H1 (cell line): ENCODE measurements around the gene RELA. TPM values are rescaled to one million over a fixed set of nuclear protein-coding genes. Genes with fewer than 3 reads are reported as not detected.

Experiments used
- CTCF ChIA-PET: fragments of 300-600 bp; sonication (Branson Sonifier 250); formaldehyde crosslinking; loops from one replicate; lab custom pipeline; 2021; ENCODE audit not compliant: partially characterized antibody; lab: Charles Lee
- POLR2A ChIA-PET: fragments of 300-600 bp; sonication (Branson Sonifier 250); formaldehyde crosslinking; loops from one replicate; lab custom pipeline; 2021; ENCODE audit warnings: inconsistent platforms; ENCODE audit not compliant: partially characterized antibody; lab: Charles Lee
- DNase-seq, 2 experiments: peaks; one replicate each; pipeline versions ENCODE4 v3.0.0 to v3.0.0-alpha.2; 2010 to 2022; ENCODE audit warnings: low spot score in 2 of 2, low read depth in 1 of 2, mixed read lengths in 1 of 2
- FAIRE-seq: peaks from 2 replicates; lab custom pipeline; 2011; peaks lifted over from hg19 to GRCh38; lab: Jason Lieb, UNC
- H2AFZ ChIP-seq: 2 replicates; pipeline ENCODE4 v1.8.1; 2012; ENCODE audit warnings: low read length, inconsistent platforms
- H2AK5ac ChIP-seq: 2 replicates; pipeline ENCODE4 v1.6.1; 2013; ENCODE audit warnings: low read depth, low read length
- H2BK120ac ChIP-seq: replicated peaks from 2 replicates; pipeline ENCODE3; 2013; ENCODE audit warnings: low read depth, low read length, inconsistent platforms
- H2BK12ac ChIP-seq: 2 replicates; pipeline ENCODE4 v1.6.1; 2013; ENCODE audit warnings: low read depth, low read length
- H2BK15ac ChIP-seq: 2 replicates; pipeline ENCODE4 v1.6.1; 2013; ENCODE audit warnings: low read length
- H2BK20ac ChIP-seq: 2 replicates; pipeline ENCODE4 v1.6.1; 2013; ENCODE audit warnings: low read length
- H2BK5ac ChIP-seq: 2 replicates; pipeline ENCODE4 v1.6.1; 2013; ENCODE audit warnings: low read depth, low read length
- H3K14ac ChIP-seq: 2 replicates; pipeline ENCODE4 v1.6.1; 2013; ENCODE audit warnings: inconsistent platforms; ENCODE audit not compliant: insufficient read length
- H3K18ac ChIP-seq: 2 replicates; pipeline ENCODE4 v1.6.1; 2013; ENCODE audit warnings: low read length; ENCODE audit errors: extremely low read depth
- H3K23ac ChIP-seq: 2 replicates; pipeline ENCODE4 v1.6.1; 2013; ENCODE audit warnings: inconsistent platforms; ENCODE audit not compliant: insufficient read length
- H3K23me2 ChIP-seq: 2 replicates; pipeline ENCODE4 v1.6.1; 2013; ENCODE audit warnings: low read depth, low read length
- H3K27ac ChIP-seq: 2 replicates; pipeline ENCODE4 v1.6.1; 2011; ENCODE audit warnings: low read depth, low read length, inconsistent platforms
- H3K27me3 ChIP-seq, 4 experiments: replicated peaks in 1 of 4; 1 replicate in 1 of 4; 2 replicates in 3 of 4; pipeline versions ENCODE4 v1.6.1 to v1.8.1; 2011 to 2013; ENCODE audit warnings: low read length in 3 of 4, mild to moderate bottlenecking in 3 of 4, inconsistent platforms in 2 of 4, mixed read lengths in 2 of 4, moderate library complexity in 1 of 4; ENCODE audit not compliant: control insufficient read depth in 3 of 4, insufficient read depth in 3 of 4; ENCODE audit errors: extremely low read depth in 1 of 4
- H3K36me3 ChIP-seq, 4 experiments: 2 replicates each; pipeline versions ENCODE4 v1.6.1 to v1.8.1; 2011 to 2013; ENCODE audit warnings: mild to moderate bottlenecking in 4 of 4, low read length in 3 of 4, moderate library complexity in 2 of 4, control low read depth in 1 of 4, inconsistent platforms in 1 of 4; ENCODE audit not compliant: insufficient read depth in 4 of 4, control insufficient read depth in 2 of 4
- H3K4ac ChIP-seq: replicated peaks from 2 replicates; pipeline ENCODE3; 2013; ENCODE audit warnings: low read length, low read depth, mixed read lengths, inconsistent platforms; ENCODE audit not compliant: insufficient read length
- H3K4me1 ChIP-seq, 4 experiments: replicated peaks in 1 of 4; 1 replicate in 1 of 4; 2 replicates in 3 of 4; pipeline versions ENCODE4 v1.6.1 to v1.8.1; 2011 to 2013; ENCODE audit warnings: low read length in 3 of 4, inconsistent platforms in 2 of 4, mixed read lengths in 1 of 4; ENCODE audit not compliant: insufficient read depth in 4 of 4, control insufficient read depth in 3 of 4
- H3K4me2 ChIP-seq, 2 experiments: 2 replicates each; pipeline versions ENCODE4 v1.6.1 to v1.8.1; 2011 to 2013; ENCODE audit warnings: low read depth in 2 of 2, low read length in 2 of 2, control low read depth in 1 of 2, inconsistent platforms in 1 of 2, mild to moderate bottlenecking in 1 of 2; ENCODE audit not compliant: insufficient read depth in 1 of 2
- H3K4me3 ChIP-seq, 4 experiments: fragments of 200-600, 300-600 bp in 1 of 4; sonication (generic), shearing (Covaris generic), sonication (Bioruptor Twin) in 1 of 4; 2 replicates each; pipeline versions ENCODE4 v1.5.1 to v1.8.1; 2011 to 2016; ENCODE audit warnings: low read length in 4 of 4, low read depth in 3 of 4, control low read depth in 2 of 4, inconsistent platforms in 2 of 4, mild to moderate bottlenecking in 2 of 4, mixed read lengths in 1 of 4, moderate library complexity in 1 of 4; ENCODE audit not compliant: insufficient read depth in 2 of 4; ENCODE audit errors: extremely low read depth in 1 of 4
- H3K56ac ChIP-seq: replicated peaks from 2 replicates; pipeline ENCODE3; 2013; ENCODE audit warnings: low read depth, mild to moderate bottlenecking, mixed read lengths, low read length, inconsistent platforms; ENCODE audit not compliant: insufficient read length
- H3K79me1 ChIP-seq: 2 replicates; pipeline ENCODE4 v1.6.1; 2013; ENCODE audit warnings: low read depth, low read length, control low read depth
- H3K79me2 ChIP-seq, 2 experiments: 2 replicates each; pipeline versions ENCODE4 v1.6.1 to v1.8.1; 2012 to 2013; ENCODE audit warnings: low read length in 2 of 2, mild to moderate bottlenecking in 2 of 2, inconsistent platforms in 1 of 2; ENCODE audit not compliant: insufficient read depth in 2 of 2, control insufficient read depth in 1 of 2
- H3K9ac ChIP-seq, 4 experiments: replicated peaks in 1 of 4; 1 replicate in 1 of 4; 2 replicates in 3 of 4; pipeline versions ENCODE4 v1.6.1 to v1.8.1; 2011 to 2013; ENCODE audit warnings: low read depth in 3 of 4, low read length in 3 of 4, control low read depth in 2 of 4, mild to moderate bottlenecking in 2 of 4, moderate library complexity in 2 of 4, inconsistent platforms in 1 of 4; ENCODE audit errors: extremely low read depth in 1 of 4
- H3K9me3 ChIP-seq, 2 experiments: 2 replicates each; pipeline versions ENCODE4 v1.6.1 to v1.8.1; 2012 to 2013; ENCODE audit warnings: mild to moderate bottlenecking in 2 of 2, moderate library complexity in 2 of 2, control low read depth in 1 of 2, inconsistent platforms in 1 of 2, low read depth in 1 of 2, low read length in 1 of 2, mixed read lengths in 1 of 2; ENCODE audit not compliant: insufficient read depth in 2 of 2
- H4K20me1 ChIP-seq, 2 experiments: replicated peaks in 1 of 2; 2 replicates each; pipeline versions ENCODE3 to v1.8.1; 2011 to 2013; ENCODE audit warnings: inconsistent platforms in 2 of 2, low read length in 2 of 2, mild to moderate bottlenecking in 1 of 2; ENCODE audit not compliant: insufficient read depth in 2 of 2, control insufficient read depth in 1 of 2
- H4K5ac ChIP-seq: 2 replicates; pipeline ENCODE4 v1.6.1; 2013; ENCODE audit warnings: low read length, low read depth, mixed read lengths, inconsistent platforms; ENCODE audit not compliant: insufficient read length
- H4K8ac ChIP-seq: 2 replicates; pipeline ENCODE4 v1.8.0; 2013; ENCODE audit warnings: mild to moderate bottlenecking, moderate library complexity, low read length, inconsistent platforms; ENCODE audit not compliant: insufficient read depth; ENCODE audit errors: extremely low read depth
- H4K91ac ChIP-seq: replicated peaks from 2 replicates; pipeline ENCODE3; 2013; ENCODE audit warnings: low read length, mixed read lengths, inconsistent platforms; ENCODE audit not compliant: insufficient read length
- BCL11A ChIP-seq, 2 experiments: IDR thresholded peaks; one replicate each; pipeline ENCODE4 v1.6.1; 2011; ENCODE audit warnings: low read depth in 2 of 2, low read length in 2 of 2, mild to moderate bottlenecking in 2 of 2
- CBX5 ChIP-seq: fragments of 300-800, 300-1000 bp; sonication (generic); IDR thresholded peaks from 2 replicates; pipeline ENCODE4 v1.7.1; 2016; ENCODE audit warnings: antibody characterized with exemption, low read length, low read depth
- JUN ChIP-seq: IDR thresholded peaks from 2 replicates; pipeline ENCODE4 v1.6.1; 2011; ENCODE audit warnings: low read depth, mild to moderate bottlenecking, improper control_type of control experiment, low read length
- KDM1A ChIP-seq: fragments of 200-600, 300-600 bp; sonication (generic); IDR thresholded peaks from 2 replicates; pipeline ENCODE4 v1.7.1; 2016; ENCODE audit warnings: mild to moderate bottlenecking, low read length, borderline replicate concordance
- POLR2AphosphoS5 ChIP-seq: IDR thresholded peaks from 2 replicates; pipeline ENCODE4 v1.6.1; 2011; ENCODE audit warnings: low read depth, low read length
- SAP30 ChIP-seq: fragments of 300-600 bp; sonication (generic); IDR thresholded peaks from 2 replicates; pipeline ENCODE4 v1.7.1; 2012; ENCODE audit warnings: low read length, moderate library complexity, mild to moderate bottlenecking, inconsistent platforms; ENCODE audit not compliant: insufficient read depth, insufficient replicate concordance
- SP2 ChIP-seq: IDR thresholded peaks from 2 replicates; pipeline ENCODE4 v1.6.1; 2012; ENCODE audit warnings: mild to moderate bottlenecking, low read length, inconsistent platforms
- SRF ChIP-seq: IDR thresholded peaks from 2 replicates; pipeline ENCODE4 v1.6.1; 2011; ENCODE audit warnings: mild to moderate bottlenecking, low read depth, low read length, moderate library complexity
- TEAD4 ChIP-seq: IDR thresholded peaks from 2 replicates; pipeline ENCODE4 v1.6.1; 2012; ENCODE audit warnings: low read depth, low read length, inconsistent platforms, mixed read lengths
- WGBS, 2 experiments: shearing (Covaris generic) in 1 of 2; methylation state at CpG; one replicate each; pipeline versions ENCODE4 v1.1.6 to v1.1.7; 2013 to 2015; ENCODE audit warnings: low lambda C conversion rate in 2 of 2, mixed read lengths in 2 of 2, inconsistent platforms in 1 of 2, low coverage in 1 of 2, missing lambda C conversion rate in 1 of 2; ENCODE audit not compliant: insufficient replicate concordance in 2 of 2, insufficient coverage in 1 of 2, insufficient read length in 1 of 2; ENCODE audit errors: extremely low coverage in 1 of 2, missing lambda C conversion rate in 1 of 2; 5-methylcytosine and 5-hydroxymethylcytosine counted together
- polyA plus RNA-seq, 7 experiments: library from polyadenylated mRNA; depleted of rRNA in 3 of 7; stranded (reverse) in 5 of 7; unstranded in 2 of 7; fragments of >200 nt in 5 of 7; fragments of 200-250 nt in 2 of 7; gene quantifications; 1 replicate in 5 of 7; 2 replicates in 1 of 7; 4 replicates in 1 of 7; pipeline versions ENCODE4 v1.2.1 to v1.2.3, GENCODE V29; 2011 to 2013; ENCODE audit warnings: missing spikeins in 2 of 7, mixed read lengths in 2 of 7
- total RNA-seq: library from RNA; stranded (reverse); fragmentation: NEBNext Ultra II Directional; extraction: Animal tissue kit (Norgen Biotek cat#: 25700); gene quantifications from 2 replicates; pipeline ENCODE4 v1.2.1, GENCODE V29; 2021

RELA gene
- total and polyA plus RNA-seq, 2 of the 8 experiments (the other 6 are each of a cell fraction or from before 2014, with no cell fraction given) = 21.9 to 27.5 TPM

DNA sequence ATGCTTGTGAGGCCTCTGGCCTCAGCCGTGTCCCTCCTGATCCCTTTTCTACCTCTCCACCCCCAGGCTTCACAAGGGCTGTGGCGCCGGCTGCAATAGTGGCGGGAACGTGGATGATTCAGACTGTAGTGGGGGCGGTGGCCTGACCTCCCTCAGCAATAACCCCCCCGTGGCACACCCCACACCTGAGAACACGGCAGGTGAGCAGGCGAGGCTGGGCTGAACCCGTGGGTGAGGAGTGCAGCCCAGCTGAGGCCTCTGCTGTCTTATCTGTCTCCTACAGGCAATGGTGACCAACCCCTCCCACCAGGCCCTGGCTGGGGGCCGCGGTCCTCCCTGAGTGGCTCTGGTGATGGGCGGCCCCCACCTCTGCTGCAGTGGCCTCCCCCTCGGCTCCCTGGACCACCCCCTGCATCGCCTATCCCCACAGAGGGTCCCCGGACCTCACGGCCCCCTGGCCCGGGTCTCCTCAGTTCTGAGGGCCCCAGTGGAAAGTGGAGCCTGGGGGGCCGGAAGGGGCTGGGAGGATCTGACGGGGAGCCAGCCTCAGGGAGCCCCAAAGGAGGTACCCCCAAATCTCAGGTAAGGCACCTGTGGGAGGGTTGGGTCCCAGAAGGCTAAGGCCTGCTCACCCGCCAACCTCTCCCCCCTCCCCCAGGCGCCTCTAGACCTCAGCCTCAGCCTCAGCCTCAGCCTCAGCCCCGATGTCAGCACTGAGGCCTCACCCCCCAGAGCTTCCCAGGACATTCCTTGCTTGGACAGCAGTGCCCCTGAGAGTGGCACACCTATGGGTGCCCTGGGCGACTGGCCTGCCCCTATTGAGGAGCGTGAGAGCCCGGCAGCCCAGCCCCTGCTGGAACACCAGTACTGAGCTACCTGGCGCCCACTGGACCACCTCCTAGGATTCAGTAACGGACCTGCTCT is 26.3 kb downstream of the RELA start:
- 89% methylated on average over 23 of the region's 28 CpGs; no CpG with 5 or more reads in 1 of the 2 experiments for whole genome bisulfite sequencing, 2 experiments
- Histone ChIP-seq H3K23me2 (peaks cover 3% of the 10 kb centered on the region; the same call in 1 of the 2 replicates), H2BK120ac (no peak overlapping the region), H4K5ac (no peak overlapping the region), H3K9ac (no peak overlapping the region), H3K56ac (no peak overlapping the region), H3K9me3 (no peaks in the 10 kb centered on the region), H2AFZ (no peak overlapping the region), H3K27ac (no peak overlapping the region), H4K91ac (no peak overlapping the region), H4K20me1 (peaks cover 0 to 10% of the 10 kb centered on the region in 2 experiments), H3K36me3 (peaks cover 2 to 31% (median 18%) of the 10 kb centered on the region in 4 experiments; a peak in 6 of 8 replicates), H3K18ac (no peak overlapping the region), H4K8ac (no peak overlapping the region), H2AK5ac (no peak overlapping the region), H2BK5ac (no peak overlapping the region), H3K79me2 (no peaks in the 10 kb centered on the region), H3K23ac (no peak overlapping the region), H3K79me1 (peaks cover 4% of the 10 kb centered on the region; the same call in 1 of the 2 replicates), H3K4me3 (no peak overlapping the region), H2BK12ac (no peak overlapping the region), H2BK20ac (no peak overlapping the region), H3K4me1 (peaks cover 3 to 17% (median 9%) of the 10 kb centered on the region in 4 experiments), H2BK15ac (no peak overlapping the region), H3K27me3 (no peaks in the 10 kb centered on the region), H3K14ac (no peak overlapping the region), H3K4me2 (no peak overlapping the region; a peak in 1 of 4 replicates), H3K4ac (no peak overlapping the region)
- POLR2A ChIA-PET = interaction anchor here (1.4 to 6.9 kb wide), 6 partner anchors 11 to 18 kb away, joined by 3 to 55 read pairs (median 21); no protein-coding TSS in a partner anchor
- DNase-seq = no peak
- FAIRE-seq = no peak
- CTCF ChIA-PET = interaction anchor here (0.6 to 2.4 kb wide), 5 partner anchors 11 to 1452 kb away, joined by 3 to 9 read pairs (median 3); no protein-coding TSS in a partner anchor
- no peak for TF ChIP-seq SRF
- TF ChIP-seq KDM1A = no peak
- no peak for TF ChIP-seq POLR2AphosphoS5
- no peak for TF ChIP-seq CBX5
- TF ChIP-seq TEAD4 = no peak
- no peak for TF ChIP-seq SP2
- TF ChIP-seq SAP30 = no peak
- TF ChIP-seq JUN = no peak
- TF ChIP-seq BCL11A (IDR thresholded peaks at IDR 0.05; ENCODE audit: low read depth in 2 of 2, low read length in 2 of 2) = no peak
